RWPE2 (cell line): ENCODE measurements around the gene BCL2L15.

Experiments used
- ATAC-seq: fragments of 200-7000 bp; cut with Tn5 transposase; 3 replicates; pipeline ENCODE4 v1.9.1; 2021; ENCODE audit warnings: low read depth
- DNase-seq: peaks from one replicate; pipeline ENCODE4 v3.0.0-alpha.2; 2020; ENCODE audit warnings: low spot score
- H3K27ac ChIP-seq: fragments of 450-650 bp; 2 replicates; pipeline ENCODE4 v1.5.1; 2017; ENCODE audit warnings: mild to moderate bottlenecking; ENCODE audit not compliant: poor library complexity, severe bottlenecking
- H3K27me3 ChIP-seq: fragments of 250-450 bp; sonication (Bioruptor Pico); 2 replicates; pipeline ENCODE4 v1.5.1; 2021; ENCODE audit warnings: mild to moderate bottlenecking, moderate library complexity; ENCODE audit not compliant: insufficient read depth, poor library complexity, severe bottlenecking
- H3K36me3 ChIP-seq: fragments of 250-450 bp; sonication (Bioruptor Pico); 2 replicates; pipeline ENCODE4 v1.5.1; 2020; ENCODE audit warnings: low read depth, mild to moderate bottlenecking, moderate library complexity
- H3K4me1 ChIP-seq: fragments of 250-450 bp; sonication (Bioruptor Pico); 2 replicates; pipeline ENCODE4 v1.5.1; 2021; ENCODE audit warnings: mild to moderate bottlenecking, moderate library complexity; ENCODE audit not compliant: insufficient read depth, poor library complexity, severe bottlenecking
- H3K4me3 ChIP-seq: fragments of 250-450 bp; sonication (Bioruptor Pico); 2 replicates; pipeline ENCODE4 v1.5.1; 2021; ENCODE audit warnings: mild to moderate bottlenecking, moderate library complexity; ENCODE audit not compliant: severe bottlenecking
- H3K9me3 ChIP-seq: fragments of 250-450 bp; sonication (Bioruptor Pico); 2 replicates; pipeline ENCODE4 v1.5.1; 2021; ENCODE audit warnings: mild to moderate bottlenecking, moderate library complexity; ENCODE audit not compliant: severe bottlenecking
- CTCF ChIP-seq: fragments of 450-650 bp; IDR thresholded peaks from one replicate; pipeline ENCODE4 v1.5.1; 2017; ENCODE audit warnings: mild to moderate bottlenecking, moderate library complexity; ENCODE audit not compliant: poor library complexity, severe bottlenecking

BCL2L15 gene

GRCh38 chr1:113918243-113918642 lies 30.9 kb upstream of the BCL2L15 start:
- H3K27me3 ChIP-seq, result no peaks in the 10 kb centered on the region
- no peak for DNase-seq
- no peak overlapping the region for H3K27ac ChIP-seq
- H3K36me3 ChIP-seq, result peaks cover 6% of the 10 kb centered on the region
- TF ChIP-seq CTCF, result no peak
- no peaks in the 10 kb centered on the region for H3K9me3 ChIP-seq
- no peak overlapping the region for H3K4me3 ChIP-seq
- no peak for ATAC-seq
- no peaks in the 10 kb centered on the region for H3K4me1 ChIP-seq

- Histone ChIP-seq H3K36me3 (peaks cover 12% of the 10 kb centered on the region), H3K4me3 (no peak overlapping the region), H3K27me3 (no peaks in the 10 kb centered on the region), H3K27ac (no peak overlapping the region), H3K9me3 (no peaks in the 10 kb centered on the region), H3K4me1 (no peaks in the 10 kb centered on the region)
- ATAC-seq (peak; percentile 95), DNase-seq (no peak)
- TF ChIP-seq CTCF, result no peak
Measured at GRCh38 chr1:113917400-113918082, 30.2 kb upstream of the BCL2L15 start.

- H3K9me3 ChIP-seq, result no peaks in the 10 kb centered on the region
- no peak overlapping the region for H3K27ac ChIP-seq
- H3K4me1 ChIP-seq, result no peaks in the 10 kb centered on the region
- no peak overlapping the region for H3K4me3 ChIP-seq
- ATAC-seq (peak; percentile 17; the same call in 1 of the 3 replicates), DNase-seq (no peak)
- peaks cover 18% of the 10 kb centered on the region for H3K36me3 ChIP-seq
- no peak for TF ChIP-seq CTCF
- no peaks in the 10 kb centered on the region for H3K27me3 ChIP-seq
Measured at GRCh38 chr1:113916974-113917373, 29.6 kb upstream of the BCL2L15 start.

- H3K36me3 ChIP-seq, result peaks cover 47% of the 10 kb centered on the region
- TF ChIP-seq CTCF, result no peak
- H3K27ac ChIP-seq, result no peak overlapping the region
Measured at GRCh38 chr1:113913887-113914664, 26.7 kb upstream of the BCL2L15 start.

GRCh38 chr1:113913312-113913668 lies 25.9 kb upstream of the BCL2L15 start:
- no peak for TF ChIP-seq CTCF
- H3K36me3 ChIP-seq, result peaks cover 55% of the 10 kb centered on the region
- ATAC-seq, result no peak

More at GRCh38 chr1:113913887-113914664, 26.7 kb upstream of the BCL2L15 start:
- Histone ChIP-seq H3K27me3 (no peaks in the 10 kb centered on the region), H3K9me3 (no peaks in the 10 kb centered on the region), H3K4me3 (no peak overlapping the region), H3K4me1 (no peaks in the 10 kb centered on the region)
- no peak for DNase-seq
- no peak for ATAC-seq

More at GRCh38 chr1:113913312-113913668, 25.9 kb upstream of the BCL2L15 start:
- Histone ChIP-seq H3K27me3 (no peaks in the 10 kb centered on the region), H3K4me1 (no peaks in the 10 kb centered on the region), H3K4me3 (no peak overlapping the region), H3K9me3 (no peaks in the 10 kb centered on the region), H3K27ac (no peak overlapping the region)
- no peak for DNase-seq
